ENCODE measurements around the gene TARP.

DNA sequence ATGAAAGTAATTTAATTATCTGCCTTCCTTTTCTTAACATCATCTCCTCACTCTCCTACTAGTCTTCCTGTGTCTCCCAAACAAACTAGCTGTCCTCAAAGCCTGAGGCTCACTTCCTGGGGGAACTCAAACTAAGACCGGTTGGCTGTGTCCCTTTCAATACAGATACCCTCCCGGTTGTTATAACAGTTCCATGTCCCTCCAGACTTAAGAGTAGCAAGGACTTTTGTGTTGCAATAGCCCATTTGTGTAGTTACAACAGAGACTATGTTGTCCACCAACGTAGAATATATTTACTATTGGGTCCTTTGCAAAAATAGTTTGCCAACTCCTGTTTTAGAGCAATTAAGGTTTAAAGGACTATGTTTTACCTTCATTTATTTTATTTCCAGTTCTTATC, 8.6 kb upstream of the TARP start:
- TF ChIP-seq POLR2AphosphoS5 (IDR thresholded peaks at IDR 0.05; ENCODE audit: low read depth, low read length), result no peak
- TF ChIP-seq TAF1 (IDR thresholded peaks at IDR 0.05; ENCODE audit: borderline replicate concordance, insufficient read depth, low read length), result no peak
- TF ChIP-seq, protein P1, sequence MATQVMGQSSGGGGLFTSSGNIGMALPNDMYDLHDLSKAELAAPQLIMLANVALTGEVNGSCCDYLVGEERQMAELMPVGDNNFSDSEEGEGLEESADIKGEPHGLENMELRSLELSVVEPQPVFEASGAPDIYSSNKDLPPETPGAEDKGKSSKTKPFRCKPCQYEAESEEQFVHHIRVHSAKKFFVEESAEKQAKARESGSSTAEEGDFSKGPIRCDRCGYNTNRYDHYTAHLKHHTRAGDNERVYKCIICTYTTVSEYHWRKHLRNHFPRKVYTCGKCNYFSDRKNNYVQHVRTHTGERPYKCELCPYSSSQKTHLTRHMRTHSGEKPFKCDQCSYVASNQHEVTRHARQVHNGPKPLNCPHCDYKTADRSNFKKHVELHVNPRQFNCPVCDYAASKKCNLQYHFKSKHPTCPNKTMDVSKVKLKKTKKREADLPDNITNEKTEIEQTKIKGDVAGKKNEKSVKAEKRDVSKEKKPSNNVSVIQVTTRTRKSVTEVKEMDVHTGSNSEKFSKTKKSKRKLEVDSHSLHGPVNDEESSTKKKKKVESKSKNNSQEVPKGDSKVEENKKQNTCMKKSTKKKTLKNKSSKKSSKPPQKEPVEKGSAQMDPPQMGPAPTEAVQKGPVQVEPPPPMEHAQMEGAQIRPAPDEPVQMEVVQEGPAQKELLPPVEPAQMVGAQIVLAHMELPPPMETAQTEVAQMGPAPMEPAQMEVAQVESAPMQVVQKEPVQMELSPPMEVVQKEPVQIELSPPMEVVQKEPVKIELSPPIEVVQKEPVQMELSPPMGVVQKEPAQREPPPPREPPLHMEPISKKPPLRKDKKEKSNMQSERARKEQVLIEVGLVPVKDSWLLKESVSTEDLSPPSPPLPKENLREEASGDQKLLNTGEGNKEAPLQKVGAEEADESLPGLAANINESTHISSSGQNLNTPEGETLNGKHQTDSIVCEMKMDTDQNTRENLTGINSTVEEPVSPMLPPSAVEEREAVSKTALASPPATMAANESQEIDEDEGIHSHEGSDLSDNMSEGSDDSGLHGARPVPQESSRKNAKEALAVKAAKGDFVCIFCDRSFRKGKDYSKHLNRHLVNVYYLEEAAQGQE (IDR thresholded peaks at IDR 0.05; ENCODE audit: insufficient read depth in 1 of 2, low read depth in 2 of 2, low read length in 2 of 2), result no peak
- TF ChIP-seq FOXP2 (optimal IDR thresholded peaks at IDR 0.05; ENCODE audit: borderline replicate concordance, extremely low read depth, extremely low read length, insufficient read depth), result no peak
